H9 (cell line): ENCODE data around the gene GNAI1. TPM values are rescaled to one million over a fixed set of nuclear protein-coding genes. Genes with fewer than 3 reads are reported as not detected.

Experiments used
- DNase-seq: peaks from one replicate; pipeline ENCODE4 v3.0.0-alpha.2; 2017
- H2AFZ ChIP-seq: one replicate; pipeline ENCODE4 v1.6.1; 2013; ENCODE audit warnings: mild to moderate bottlenecking, low read length, control low read depth, moderate library complexity
- H2AK5ac ChIP-seq: 2 replicates; pipeline ENCODE4 v1.6.1; 2013; ENCODE audit warnings: low read length, control low read depth, mixed read lengths; ENCODE audit not compliant: insufficient read length
- H2BK120ac ChIP-seq: one replicate; pipeline ENCODE4 v1.6.1; 2013; ENCODE audit warnings: low read depth, mild to moderate bottlenecking, low read length, control low read depth, inconsistent platforms; ENCODE audit not compliant: poor library complexity, severe bottlenecking
- H2BK12ac ChIP-seq: 2 replicates; pipeline ENCODE4 v1.6.1; 2013; ENCODE audit warnings: low read length, control low read depth, mixed read lengths, low read depth; ENCODE audit not compliant: insufficient read length
- H2BK15ac ChIP-seq: 2 replicates; pipeline ENCODE4 v1.6.1; 2013; ENCODE audit warnings: low read depth, low read length, control low read depth
- H2BK20ac ChIP-seq: one replicate; pipeline ENCODE4 v1.6.1; 2013; ENCODE audit warnings: low read depth, mild to moderate bottlenecking, low read length, control low read depth, inconsistent platforms; ENCODE audit not compliant: poor library complexity, severe bottlenecking
- H2BK5ac ChIP-seq: 2 replicates; pipeline ENCODE4 v1.6.1; 2013; ENCODE audit warnings: low read length, control low read depth, mixed read lengths; ENCODE audit not compliant: insufficient read length
- H3K14ac ChIP-seq: 2 replicates; pipeline ENCODE4 v1.6.1; 2013; ENCODE audit warnings: low read length, control low read depth; ENCODE audit not compliant: insufficient read depth
- H3K18ac ChIP-seq: 2 replicates; pipeline ENCODE4 v1.6.1; 2013; ENCODE audit warnings: low read depth, mild to moderate bottlenecking, mixed read lengths, low read length, control low read depth; ENCODE audit not compliant: insufficient read length
- H3K23ac ChIP-seq: 2 replicates; pipeline ENCODE4 v1.6.1; 2013; ENCODE audit warnings: low read length, control low read depth, mixed read lengths, low read depth; ENCODE audit not compliant: insufficient read length
- H3K23me2 ChIP-seq: 2 replicates; pipeline ENCODE4 v1.6.1; 2013; ENCODE audit warnings: low read depth, mild to moderate bottlenecking, mixed read lengths, low read length, control low read depth; ENCODE audit not compliant: insufficient read length, poor library complexity, severe bottlenecking
- H3K27ac ChIP-seq: 2 replicates; pipeline ENCODE4 v1.5.1; 2013; ENCODE audit warnings: low read length, control low read depth, mixed read lengths, low read depth; ENCODE audit not compliant: insufficient read length
- H3K27me3 ChIP-seq: 2 replicates; pipeline ENCODE4 v1.6.1; 2013; ENCODE audit warnings: low read length, control low read depth, inconsistent platforms; ENCODE audit not compliant: insufficient read depth
- H3K4ac ChIP-seq: 2 replicates; pipeline ENCODE4 v1.6.1; 2013; ENCODE audit warnings: low read depth, mild to moderate bottlenecking, control low read depth, inconsistent platforms, low read length, moderate library complexity
- H3K4me1 ChIP-seq: 2 replicates; pipeline ENCODE4 v1.6.1; 2013; ENCODE audit warnings: low read length, control low read depth, inconsistent platforms; ENCODE audit not compliant: insufficient read depth
- H3K4me2 ChIP-seq: 2 replicates; pipeline ENCODE4 v1.6.1; 2013; ENCODE audit warnings: low read length, control low read depth, mixed read lengths; ENCODE audit not compliant: insufficient read length, insufficient read depth
- H3K56ac ChIP-seq: 2 replicates; pipeline ENCODE4 v1.6.1; 2013; ENCODE audit warnings: low read depth, mild to moderate bottlenecking, mixed read lengths, low read length, control low read depth; ENCODE audit not compliant: insufficient read length
- H3K79me1 ChIP-seq: 2 replicates; pipeline ENCODE4 v1.6.1; 2013; ENCODE audit warnings: low read depth, mild to moderate bottlenecking, moderate library complexity, low read length, control low read depth, inconsistent platforms; ENCODE audit not compliant: insufficient read depth, poor library complexity, severe bottlenecking
- H3K79me2 ChIP-seq: 2 replicates; pipeline ENCODE4 v1.6.1; 2013; ENCODE audit warnings: low read length, control low read depth, inconsistent platforms; ENCODE audit not compliant: insufficient read depth
- H3K9ac ChIP-seq: 2 replicates; pipeline ENCODE4 v1.6.1; 2013; ENCODE audit warnings: low read length, control low read depth, mixed read lengths; ENCODE audit not compliant: insufficient read length; ENCODE audit errors: extremely low read depth
- H3K9me3 ChIP-seq: one replicate; pipeline ENCODE4 v1.6.1; 2013; ENCODE audit warnings: low read depth, low read length, inconsistent platforms; ENCODE audit not compliant: control insufficient read depth
- H3T11ph ChIP-seq: one replicate; pipeline ENCODE4 v1.6.1; 2013; ENCODE audit warnings: mild to moderate bottlenecking, low read length, control low read depth, inconsistent platforms
- H4K20me1 ChIP-seq: one replicate; pipeline ENCODE4 v1.6.1; 2013; ENCODE audit not compliant: control insufficient read depth, insufficient read length, insufficient read depth
- H4K5ac ChIP-seq: 2 replicates; pipeline ENCODE4 v1.6.1; 2013; ENCODE audit warnings: low read depth, mild to moderate bottlenecking, mixed read lengths, low read length, control low read depth; ENCODE audit not compliant: insufficient read length
- H4K8ac ChIP-seq: replicated peaks from 2 replicates; pipeline ENCODE4 v1.6.1; 2013; ENCODE audit warnings: low read length, control low read depth, mixed read lengths, low read depth; ENCODE audit not compliant: insufficient read length
- H4K91ac ChIP-seq: 2 replicates; pipeline ENCODE4 v1.6.1; 2013; ENCODE audit warnings: low read depth, mild to moderate bottlenecking, moderate library complexity, mixed read lengths, low read length, control low read depth; ENCODE audit not compliant: insufficient read length
- H3K27ac Mint-ChIP-seq, 3 experiments: 2 replicates in 2 of 3; 3 replicates in 1 of 3; pipeline ENCODE4 v1.8.0; 2020 to 2021; ENCODE audit warnings: mixed read lengths in 3 of 3, mild to moderate bottlenecking in 1 of 3, moderate library complexity in 1 of 3
- H3K27me3 Mint-ChIP-seq: 2 replicates; pipeline ENCODE4 v1.8.0; 2021; ENCODE audit warnings: low read depth, mild to moderate bottlenecking, moderate library complexity, mixed read lengths
- H3K36me3 Mint-ChIP-seq, 3 experiments: 2 replicates in 2 of 3; 3 replicates in 1 of 3; pipeline ENCODE4 v1.8.0; 2020 to 2021; ENCODE audit warnings: low read depth in 3 of 3, mixed read lengths in 3 of 3; ENCODE audit not compliant: insufficient read depth in 1 of 3
- H3K4me1 Mint-ChIP-seq, 2 experiments: 2 replicates each; pipeline ENCODE4 v1.8.0; 2020; ENCODE audit warnings: mixed read lengths in 2 of 2
- H3K4me3 Mint-ChIP-seq, 2 experiments: 2 replicates in 1 of 2; 3 replicates in 1 of 2; pipeline ENCODE4 v1.8.0; 2020 to 2021; ENCODE audit warnings: mild to moderate bottlenecking in 2 of 2, mixed read lengths in 2 of 2, moderate library complexity in 1 of 2
- H3K9me3 Mint-ChIP-seq, 2 experiments: 2 replicates in 1 of 2; 3 replicates in 1 of 2; pipeline ENCODE4 v1.8.0; 2020; ENCODE audit warnings: mild to moderate bottlenecking in 2 of 2, mixed read lengths in 2 of 2, moderate library complexity in 1 of 2
- WGBS: extraction: QIAGEN DNeasy Blood & Tissue Kit; methylation state at CpG from one replicate; pipeline ENCODE4 v1.1.7; 2013; ENCODE audit warnings: missing lambda C conversion rate, low lambda C conversion rate, mixed read lengths; ENCODE audit not compliant: insufficient read length; ENCODE audit errors: extremely low coverage; 5-methylcytosine and 5-hydroxymethylcytosine counted together
- total RNA-seq: library from RNA; stranded (reverse); gene quantifications from 2 replicates; pipeline ENCODE4 v1.2.1, GENCODE V29; 2021
- TF ChIP-seq, protein P1 (sequence below): fragments of 200-600 bp; sonication (generic); conservative IDR thresholded peaks from 3 replicates; pipeline ENCODE4 v1.8.0; 2021; ENCODE audit warnings: antibody characterized with exemption, mild to moderate bottlenecking

Gene GNAI1
- total RNA-seq, 1 experiment from 2014 or later = 14.1 TPM

DNA sequence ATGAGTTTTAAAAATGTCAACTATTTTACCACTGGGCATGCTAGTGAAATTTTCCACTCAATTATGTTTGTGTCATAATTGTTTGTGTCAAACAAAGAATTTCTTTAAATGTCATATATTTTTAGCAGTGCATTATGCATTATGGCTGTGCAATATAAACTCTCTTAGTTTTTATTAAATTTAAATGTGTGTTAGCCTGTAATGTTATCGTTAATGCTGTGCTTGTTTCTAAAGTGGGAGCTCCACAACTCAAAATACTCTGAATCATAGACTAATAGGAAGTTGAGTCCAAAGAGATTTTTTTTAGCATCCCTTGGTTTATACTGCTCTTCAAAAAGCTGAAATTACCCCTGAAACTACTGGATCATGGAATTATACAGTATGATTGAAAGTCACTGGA lies 26.8 kb downstream of the GNAI1 start:
- Mint-ChIP-seq H3K27ac (no peak overlapping the region), H3K4me1 (peaks cover 19 to 32% of the 10 kb centered on the region in 2 experiments), H3K27me3 (no peaks in the 10 kb centered on the region), H3K4me3 (no peak overlapping the region), H3K36me3 (peaks cover 2 to 6% (median 3%) of the 10 kb centered on the region in 3 experiments; a peak in 5 of 7 replicates), H3K9me3 (peaks cover 4 to 6% of the 10 kb centered on the region in 2 experiments; a peak in 3 of 5 replicates)
- Histone ChIP-seq H3T11ph (no peak overlapping the region), H3K27ac (no peak overlapping the region), H2AFZ (no peak overlapping the region), H3K56ac (no peak overlapping the region), H2BK5ac (no peak overlapping the region), H3K14ac (no peak overlapping the region), H3K23ac (no peak overlapping the region), H3K4me1 (no peaks in the 10 kb centered on the region; the same call in 1 of the 2 replicates), H2BK15ac (no peak overlapping the region), H4K5ac (no peak overlapping the region), H3K23me2 (no peaks in the 10 kb centered on the region), H2AK5ac (no peak overlapping the region), H4K8ac (no peak overlapping the region), H3K79me2 (peaks cover 13% of the 10 kb centered on the region; the same call in 1 of the 2 replicates), H3K4me2 (no peak overlapping the region), H3K4ac (no peak overlapping the region), H3K18ac (no peak overlapping the region), H3K27me3 (no peaks in the 10 kb centered on the region), H2BK120ac (no peak overlapping the region), H4K91ac (no peak overlapping the region), H4K20me1 (no peaks in the 10 kb centered on the region), H3K9me3 (no peaks in the 10 kb centered on the region), H2BK20ac (no peak overlapping the region), H3K9ac (no peak overlapping the region), H2BK12ac (no peak overlapping the region), H3K79me1 (no peaks in the 10 kb centered on the region)
- no CpG with 5 or more reads among the region's 1 CpG for WGBS
- no peak for DNase-seq
- TF ChIP-seq, protein P1, sequence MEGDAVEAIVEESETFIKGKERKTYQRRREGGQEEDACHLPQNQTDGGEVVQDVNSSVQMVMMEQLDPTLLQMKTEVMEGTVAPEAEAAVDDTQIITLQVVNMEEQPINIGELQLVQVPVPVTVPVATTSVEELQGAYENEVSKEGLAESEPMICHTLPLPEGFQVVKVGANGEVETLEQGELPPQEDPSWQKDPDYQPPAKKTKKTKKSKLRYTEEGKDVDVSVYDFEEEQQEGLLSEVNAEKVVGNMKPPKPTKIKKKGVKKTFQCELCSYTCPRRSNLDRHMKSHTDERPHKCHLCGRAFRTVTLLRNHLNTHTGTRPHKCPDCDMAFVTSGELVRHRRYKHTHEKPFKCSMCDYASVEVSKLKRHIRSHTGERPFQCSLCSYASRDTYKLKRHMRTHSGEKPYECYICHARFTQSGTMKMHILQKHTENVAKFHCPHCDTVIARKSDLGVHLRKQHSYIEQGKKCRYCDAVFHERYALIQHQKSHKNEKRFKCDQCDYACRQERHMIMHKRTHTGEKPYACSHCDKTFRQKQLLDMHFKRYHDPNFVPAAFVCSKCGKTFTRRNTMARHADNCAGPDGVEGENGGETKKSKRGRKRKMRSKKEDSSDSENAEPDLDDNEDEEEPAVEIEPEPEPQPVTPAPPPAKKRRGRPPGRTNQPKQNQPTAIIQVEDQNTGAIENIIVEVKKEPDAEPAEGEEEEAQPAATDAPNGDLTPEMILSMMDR = no peak
